HG02610 (cell line): ENCODE measurements around the gene TMEM167B.
"Not testable (repeated sequence)": the region's sequence is repeated elsewhere in the genome, so short reads cannot be mapped to it uniquely, and the experiment has no call there.

Source experiments
- ATAC-seq: cut with Tn5 transposase; IDR thresholded peaks from one replicate; pipeline ENCODE4 v1.9.1; 2021; ENCODE audit warnings: mild to moderate bottlenecking, moderate library complexity; ENCODE audit not compliant: unreplicated experiment

The TMEM167B gene

DNA sequence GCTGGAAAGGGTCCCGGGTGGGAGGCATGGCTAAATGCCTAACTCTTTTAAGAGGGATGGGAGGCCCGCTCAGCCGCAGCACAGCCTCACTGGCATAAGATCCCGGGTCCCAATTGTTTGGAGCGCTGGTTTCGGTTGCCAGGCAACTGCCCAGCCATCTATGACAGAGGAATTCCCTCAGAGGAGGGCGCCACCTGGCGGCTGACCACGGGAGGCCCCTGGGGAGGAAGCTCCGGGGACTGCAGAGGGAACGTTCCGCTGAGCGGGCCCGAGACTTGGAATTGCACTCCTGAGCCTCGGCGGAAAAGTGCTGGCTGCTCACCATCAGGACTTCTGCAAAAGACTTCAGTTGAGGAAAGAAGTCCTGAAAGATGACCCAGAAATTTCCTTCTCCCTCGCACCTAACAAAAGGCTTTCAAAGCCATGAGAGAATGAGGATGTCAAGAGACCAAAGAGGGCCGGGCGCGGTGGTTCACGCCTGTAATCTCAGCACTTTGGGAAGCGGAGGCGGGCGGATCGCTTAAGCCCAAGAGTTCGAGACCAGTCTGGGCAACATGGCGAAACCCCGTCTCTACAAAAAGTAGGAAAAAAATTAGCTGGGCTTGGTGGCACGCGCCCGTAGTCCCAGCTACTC lies 22.2 kb downstream of the TMEM167B start:
- ATAC-seq: peak; percentile 57

GRCh38 chr1:109113590-109114341 lies 23.2 kb downstream of the TMEM167B start, which contains the start of gene ELAPOR1:
Gene ELAPOR1 (plus strand): TSS chr1:109114115. CDS start chr1:109114184, 69 bp downstream.
- ATAC-seq: peak; percentile 33

GRCh38 chr1:109114342-109114674 lies 23.7 kb downstream of the TMEM167B start:
- no peak for ATAC-seq

DNA sequence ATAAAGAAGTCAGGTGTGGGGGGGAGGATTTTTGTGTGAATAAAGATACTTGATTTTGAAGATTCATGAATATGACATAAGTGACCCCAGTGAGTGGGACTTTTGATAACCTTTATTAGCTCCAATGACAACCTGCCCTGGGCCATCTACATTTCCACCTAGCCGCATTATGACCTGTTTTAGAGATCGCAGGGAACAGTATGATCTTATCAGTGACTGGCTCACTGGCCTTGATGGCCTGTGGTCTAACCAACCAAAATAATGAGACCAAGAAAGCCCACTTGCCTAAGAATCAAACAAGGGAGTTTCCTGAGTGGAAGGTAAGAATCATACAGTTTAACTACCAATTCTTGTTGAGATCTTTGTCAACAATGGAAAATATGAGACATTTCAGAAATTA lies 25.1 kb downstream of the TMEM167B start:
- no peak for ATAC-seq

DNA sequence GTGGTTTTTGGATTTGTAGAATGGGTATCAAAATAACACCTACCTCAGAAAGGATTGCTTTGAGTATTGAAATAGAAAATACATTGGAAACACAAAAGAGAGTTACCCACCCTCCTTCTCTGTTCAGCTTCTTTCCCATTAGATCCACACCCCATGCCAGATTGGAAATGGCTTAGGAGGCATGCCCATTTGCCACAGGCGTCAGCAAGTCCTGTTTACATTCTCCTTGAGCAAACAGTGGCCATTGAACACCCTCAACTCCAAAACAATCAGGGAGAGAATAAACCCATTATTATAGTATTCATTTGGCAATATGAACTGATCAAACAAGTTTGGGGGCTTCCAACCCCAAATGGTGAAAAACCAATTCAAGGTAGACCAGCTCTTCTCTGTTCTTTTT lies 25.7 kb downstream of the TMEM167B start:
- ATAC-seq: no peak

DNA sequence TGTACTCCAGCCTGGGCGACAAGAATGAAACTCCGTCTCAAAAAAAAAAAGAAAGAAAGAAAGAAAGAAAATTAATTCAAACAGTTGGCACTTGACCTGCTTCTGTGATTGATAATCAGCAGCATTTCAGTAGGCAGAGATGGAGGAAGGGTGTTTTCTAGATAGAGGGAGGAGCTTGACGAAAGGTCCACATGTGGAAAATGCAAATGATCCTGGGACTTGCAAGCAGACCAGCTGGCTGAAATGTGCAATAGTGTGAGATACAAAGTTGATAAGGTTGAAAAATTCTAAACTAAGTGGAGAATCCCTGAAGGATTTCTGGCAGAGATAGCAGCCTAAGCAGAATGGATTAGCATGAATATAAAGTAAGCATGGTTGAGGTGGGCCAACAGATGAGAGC lies 27.5 kb downstream of the TMEM167B start:
- ATAC-seq: no peak

DNA sequence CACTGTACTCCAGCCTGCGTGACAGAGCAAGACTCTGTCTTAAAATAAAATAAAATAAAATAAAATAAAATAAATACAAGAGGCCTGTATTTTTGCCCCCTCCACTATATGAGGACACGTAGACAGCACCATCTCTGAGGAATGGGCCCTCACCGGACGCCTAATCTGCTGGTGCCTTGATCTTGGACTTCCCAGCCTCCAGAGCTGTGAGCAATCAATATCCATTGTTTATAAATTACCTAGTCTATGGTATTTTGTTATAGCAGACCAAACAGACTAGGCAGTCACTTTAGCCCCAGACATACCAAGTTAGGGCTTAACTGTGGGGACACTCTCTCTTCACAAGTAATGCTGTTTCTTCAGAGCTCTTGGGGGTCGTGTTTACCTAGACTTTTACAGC lies 29.8 kb downstream of the TMEM167B start:
- no peak for ATAC-seq

GRCh38 chr1:109131059-109131458 lies 40.5 kb downstream of the TMEM167B start:
- no peak for ATAC-seq

DNA sequence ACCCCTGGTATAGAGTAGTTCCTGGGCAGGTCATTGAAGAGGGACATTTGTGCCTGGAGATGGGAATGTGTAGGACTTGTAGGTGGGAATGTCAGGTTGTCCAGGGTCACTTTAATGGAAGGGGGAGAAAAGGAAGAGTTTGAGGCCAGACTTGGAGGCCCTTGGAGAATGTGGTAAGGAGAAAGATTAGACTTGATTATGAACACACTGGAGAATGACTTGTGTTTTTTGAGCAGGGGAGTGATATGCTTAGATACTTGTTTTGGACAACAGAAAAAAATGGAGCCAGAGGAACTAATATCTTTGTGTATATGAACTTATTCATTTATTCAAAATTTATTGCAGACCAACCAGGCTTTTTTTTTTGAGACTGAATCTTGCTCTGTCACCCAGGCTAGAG lies 41.2 kb downstream of the TMEM167B start:
- ATAC-seq: no peak

GRCh38 chr1:109133002-109133706 lies 42.6 kb downstream of the TMEM167B start:
- ATAC-seq: no peak

DNA sequence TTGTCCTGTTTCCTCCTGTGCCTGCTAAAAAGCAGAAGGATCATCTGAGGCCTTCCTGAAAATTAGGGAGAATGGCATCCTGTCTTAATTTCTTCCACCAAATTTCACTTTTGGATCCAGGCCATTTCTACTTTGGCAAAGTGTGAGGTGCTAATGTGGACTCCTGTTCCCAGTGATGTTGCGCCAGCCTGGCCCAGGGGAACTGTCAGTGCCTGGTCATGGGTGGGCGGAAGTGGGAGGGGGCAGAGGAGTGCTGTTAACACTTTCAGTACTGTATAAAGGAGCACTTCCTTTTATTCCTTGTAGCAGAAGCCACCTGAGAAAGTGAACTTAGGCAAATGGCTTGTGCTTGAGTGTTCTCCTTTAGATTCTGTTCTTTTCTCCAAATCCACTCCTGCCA lies 43.3 kb downstream of the TMEM167B start:
- ATAC-seq: peak; percentile 61

DNA sequence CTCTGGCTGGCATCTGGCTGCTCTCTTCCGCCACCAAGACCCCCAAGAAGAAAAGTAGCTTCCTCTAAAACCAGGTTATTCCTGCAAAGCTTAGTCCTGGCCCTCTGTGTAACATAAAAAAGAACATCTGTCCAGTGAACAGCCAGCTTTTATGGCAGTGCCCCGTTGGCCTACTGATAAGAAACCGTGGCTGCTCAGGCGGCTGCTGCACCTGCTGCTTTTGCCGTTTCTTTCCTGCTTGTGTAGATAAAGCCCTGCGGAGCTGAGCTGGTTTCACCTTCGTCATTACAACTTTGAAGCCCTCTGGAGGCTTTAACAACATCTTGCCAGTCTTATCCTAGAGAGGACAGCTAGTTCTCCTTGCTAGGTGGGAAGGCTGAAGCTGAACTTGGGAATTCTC lies 43.9 kb downstream of the TMEM167B start:
- peak; percentile 42 for ATAC-seq

DNA sequence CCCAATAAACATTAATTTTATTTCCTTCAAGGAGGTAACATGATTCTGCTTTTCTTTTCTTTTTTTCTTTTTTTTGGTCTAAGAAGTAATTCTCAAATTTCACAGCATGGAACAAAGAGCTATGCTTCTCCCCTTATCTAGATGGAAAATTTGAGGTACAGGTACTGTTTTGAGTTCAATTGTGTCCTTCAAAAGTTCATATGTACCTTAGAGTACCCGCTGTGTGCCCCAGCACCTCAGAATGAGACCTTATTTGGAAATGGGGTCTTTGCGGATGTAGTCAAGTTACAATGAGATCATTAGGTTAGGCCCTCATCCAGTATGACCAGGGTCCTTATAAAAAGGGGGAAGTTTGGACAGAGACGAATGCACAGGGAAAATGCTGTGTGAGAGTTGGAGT lies 45.4 kb downstream of the TMEM167B start:
- no peak for ATAC-seq

DNA sequence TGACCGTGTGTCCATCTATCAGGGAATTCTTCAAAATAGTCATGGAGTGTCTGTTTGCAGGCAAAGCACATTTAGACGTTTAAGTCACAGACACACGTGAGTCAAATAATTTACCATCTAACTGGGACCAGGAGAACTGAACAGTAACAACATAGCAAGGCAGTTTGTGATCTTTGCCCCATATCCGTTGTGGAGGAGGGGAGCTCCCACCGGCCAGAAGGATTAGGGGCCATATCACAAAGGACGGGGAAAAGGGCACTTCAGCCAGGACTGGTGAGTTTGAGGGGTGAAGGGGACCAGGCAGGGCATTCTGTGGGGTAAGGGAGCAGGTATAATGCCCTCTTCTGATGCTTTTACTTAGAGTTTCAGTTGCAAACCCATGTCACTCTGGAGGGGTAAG lies 46.2 kb downstream of the TMEM167B start:
- ATAC-seq: no peak

DNA sequence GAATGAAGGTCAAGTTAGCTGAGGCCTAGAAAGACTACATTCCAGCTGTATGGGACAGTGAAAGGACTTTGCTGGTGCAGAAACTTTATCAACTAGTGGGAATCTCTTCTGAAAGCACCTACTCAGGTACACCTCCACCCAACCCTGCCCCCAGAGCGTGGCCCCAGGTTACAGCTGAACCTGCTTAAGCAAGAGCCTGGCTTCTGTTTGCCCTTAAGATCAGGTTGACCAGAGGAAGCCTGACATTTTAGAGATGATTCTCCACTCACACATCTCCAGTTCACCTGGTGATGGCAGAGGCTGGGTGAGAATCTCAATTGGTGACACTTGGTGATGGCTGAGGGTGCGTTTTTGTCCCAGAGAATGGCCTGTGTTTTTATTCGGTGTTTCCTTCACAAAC lies 47.4 kb downstream of the TMEM167B start:
- no peak for ATAC-seq

DNA sequence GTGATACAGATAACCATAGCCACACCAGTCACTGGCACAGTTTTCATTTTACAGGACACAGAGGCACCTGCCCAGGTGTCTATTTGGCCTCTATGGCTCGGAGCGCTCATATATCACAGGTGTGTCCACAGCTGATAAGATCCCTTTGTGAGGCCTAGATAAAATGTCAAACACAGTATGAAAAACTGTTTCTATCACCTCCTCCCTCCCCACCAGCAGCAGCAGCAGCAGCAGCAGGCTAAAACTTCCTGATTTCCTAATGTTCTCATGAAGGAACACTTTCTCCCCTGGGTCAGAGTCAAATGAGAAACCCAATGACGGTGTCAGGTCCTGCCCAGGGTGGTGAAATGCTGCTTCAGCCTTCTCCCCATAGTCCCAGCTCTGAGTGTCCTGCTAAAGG lies 47.8 kb downstream of the TMEM167B start:
- no peak for ATAC-seq

GRCh38 chr1:109140392-109140791 lies 49.8 kb downstream of the TMEM167B start:
- no peak for ATAC-seq

DNA sequence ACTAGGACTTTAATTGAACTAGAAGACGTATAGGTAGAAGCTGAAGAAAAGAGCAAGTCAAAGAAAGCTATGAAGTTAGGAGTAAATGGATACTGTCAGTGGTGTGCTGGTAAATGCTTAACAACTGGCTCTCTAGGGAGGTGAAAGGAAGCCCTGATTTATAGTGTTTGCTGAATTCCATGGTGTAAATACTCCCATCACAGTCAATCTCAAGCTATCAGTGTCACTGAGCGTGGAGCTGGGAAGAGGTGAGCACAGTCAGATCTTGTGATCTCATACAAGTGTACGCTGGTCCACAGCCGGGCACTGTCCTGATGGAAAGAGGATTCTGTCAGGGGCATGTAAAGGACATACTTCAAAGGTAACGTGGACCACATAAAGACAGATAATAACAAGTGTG lies 51.7 kb downstream of the TMEM167B start:
- ATAC-seq: no peak

GRCh38 chr1:109142725-109143124 lies 52.2 kb downstream of the TMEM167B start:
- ATAC-seq: not testable (repeated sequence)
